Measurements from ENCODE around the gene TGFBR2. TPM values are rescaled to one million over a fixed set of nuclear protein-coding genes. Genes with fewer than 3 reads are reported as not detected.

The TGFBR2 gene
- total RNA-seq, 1 donor from 2014 or later = 15.6 TPM

- Mint-ChIP-seq H3K9me3 (peaks cover 16% of the 10 kb centered on the region), H3K27me3 (ENCODE audit: low read depth) (no peaks in the 10 kb centered on the region), H3K4me3 (no peak overlapping the region), H3K4me1 (peaks cover 3% of the 10 kb centered on the region), H3K27ac (no peak overlapping the region), H3K36me3 (peaks cover 7% of the 10 kb centered on the region)
- TF ChIP-seq, protein P1, sequence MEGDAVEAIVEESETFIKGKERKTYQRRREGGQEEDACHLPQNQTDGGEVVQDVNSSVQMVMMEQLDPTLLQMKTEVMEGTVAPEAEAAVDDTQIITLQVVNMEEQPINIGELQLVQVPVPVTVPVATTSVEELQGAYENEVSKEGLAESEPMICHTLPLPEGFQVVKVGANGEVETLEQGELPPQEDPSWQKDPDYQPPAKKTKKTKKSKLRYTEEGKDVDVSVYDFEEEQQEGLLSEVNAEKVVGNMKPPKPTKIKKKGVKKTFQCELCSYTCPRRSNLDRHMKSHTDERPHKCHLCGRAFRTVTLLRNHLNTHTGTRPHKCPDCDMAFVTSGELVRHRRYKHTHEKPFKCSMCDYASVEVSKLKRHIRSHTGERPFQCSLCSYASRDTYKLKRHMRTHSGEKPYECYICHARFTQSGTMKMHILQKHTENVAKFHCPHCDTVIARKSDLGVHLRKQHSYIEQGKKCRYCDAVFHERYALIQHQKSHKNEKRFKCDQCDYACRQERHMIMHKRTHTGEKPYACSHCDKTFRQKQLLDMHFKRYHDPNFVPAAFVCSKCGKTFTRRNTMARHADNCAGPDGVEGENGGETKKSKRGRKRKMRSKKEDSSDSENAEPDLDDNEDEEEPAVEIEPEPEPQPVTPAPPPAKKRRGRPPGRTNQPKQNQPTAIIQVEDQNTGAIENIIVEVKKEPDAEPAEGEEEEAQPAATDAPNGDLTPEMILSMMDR (IDR thresholded peaks at IDR 0.05; ENCODE audit: unreplicated experiment) = no peak
- no peak for DNase-seq (ENCODE audit: low spot score in 2 of 2, unreplicated experiment in 2 of 2)
Measured at GRCh38 chr3:30710017-30710416, 103.6 kb downstream of the TGFBR2 start.

- TF ChIP-seq, protein P1 (IDR thresholded peaks at IDR 0.05; ENCODE audit: unreplicated experiment) = no peak
- Mint-ChIP-seq H3K36me3 (peaks cover 11% of the 10 kb centered on the region), H3K4me3 (no peak overlapping the region), H3K27ac (no peak overlapping the region), H3K9me3 (peaks cover 21% of the 10 kb centered on the region), H3K4me1 (peaks cover 3% of the 10 kb centered on the region), H3K27me3 (ENCODE audit: low read depth) (no peaks in the 10 kb centered on the region)
- DNase-seq (ENCODE audit: low spot score in 2 of 2, unreplicated experiment in 2 of 2) = no peak
Measured at GRCh38 chr3:30711151-30711550, 104.8 kb downstream of the TGFBR2 start.

- DNase-seq (ENCODE audit: low spot score in 2 of 2, unreplicated experiment in 2 of 2) = no peak
- TF ChIP-seq, protein P1 (IDR thresholded peaks at IDR 0.05; ENCODE audit: unreplicated experiment) = no peak
- H3K27ac Mint-ChIP-seq = no peak overlapping the region
- peaks cover 13% of the 10 kb centered on the region for H3K36me3 Mint-ChIP-seq
- peaks cover 3% of the 10 kb centered on the region for H3K4me1 Mint-ChIP-seq
- H3K4me3 Mint-ChIP-seq = no peak overlapping the region
- no peaks in the 10 kb centered on the region for H3K27me3 Mint-ChIP-seq (ENCODE audit: low read depth)
- peaks cover 20% of the 10 kb centered on the region for H3K9me3 Mint-ChIP-seq
Measured at GRCh38 chr3:30711867-30712266, 105.5 kb downstream of the TGFBR2 start.

DNA sequence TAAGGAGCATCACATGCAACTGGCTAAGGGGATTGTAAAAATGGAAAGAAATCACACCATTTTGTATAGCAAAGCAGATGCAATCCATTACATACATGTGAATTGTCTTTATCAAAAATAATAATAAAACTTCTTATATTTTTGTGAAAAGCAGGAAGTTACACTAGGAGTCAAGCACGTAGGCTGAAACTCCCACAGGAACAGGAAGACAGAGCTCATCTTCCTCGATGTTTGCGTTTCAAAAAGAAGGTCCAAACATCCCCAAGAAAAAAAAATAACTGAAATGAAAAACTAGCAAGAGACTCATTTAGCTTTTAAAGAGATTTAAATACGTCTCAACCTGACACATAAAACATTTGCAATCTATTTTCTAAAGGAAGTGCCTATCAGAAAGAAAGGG lies 106.6 kb downstream of the TGFBR2 start:
- no peak for DNase-seq (ENCODE audit: low spot score in 2 of 2, unreplicated experiment in 2 of 2)
- Mint-ChIP-seq H3K27me3 (ENCODE audit: low read depth) (no peaks in the 10 kb centered on the region), H3K36me3 (peaks cover 10% of the 10 kb centered on the region), H3K9me3 (peaks cover 18% of the 10 kb centered on the region), H3K4me1 (peaks cover 3% of the 10 kb centered on the region), H3K27ac (no peak overlapping the region), H3K4me3 (no peak overlapping the region)
- TF ChIP-seq, protein P1 (IDR thresholded peaks at IDR 0.05; ENCODE audit: unreplicated experiment) = no peak

DNA sequence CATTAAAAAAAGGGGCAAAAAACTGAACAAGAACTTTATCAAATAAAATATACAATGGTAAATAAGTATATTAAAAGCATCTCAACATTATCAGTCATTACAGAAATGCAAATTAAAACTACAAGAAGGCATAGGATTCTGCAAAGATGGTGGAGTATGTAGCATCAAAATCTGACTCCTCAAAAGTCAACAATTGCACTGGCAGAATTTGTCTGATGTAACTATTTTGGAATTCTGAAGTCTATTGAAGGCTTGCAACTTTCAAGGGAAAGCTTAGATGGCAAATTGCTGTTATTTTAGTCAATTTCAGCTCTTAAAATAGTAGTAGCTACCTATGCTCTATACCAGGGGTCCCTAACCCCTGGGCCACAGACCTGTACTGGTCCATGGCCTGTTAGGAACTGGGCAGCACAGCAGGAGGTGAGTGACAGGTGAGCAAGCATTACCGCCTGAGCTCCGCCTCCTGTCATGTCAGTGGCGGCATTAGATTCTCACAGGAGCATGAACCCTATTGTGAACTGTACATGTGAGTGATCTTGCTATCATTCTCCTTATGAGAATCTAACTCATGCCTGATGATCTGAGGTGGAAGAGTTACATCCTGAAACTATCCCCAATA lies 107.6 kb downstream of the TGFBR2 start:
- TF ChIP-seq, protein P1 (IDR thresholded peaks at IDR 0.05; ENCODE audit: unreplicated experiment) = no peak
- no peak overlapping the region for H3K27ac Mint-ChIP-seq
- peaks cover 18% of the 10 kb centered on the region for H3K9me3 Mint-ChIP-seq
- H3K27me3 Mint-ChIP-seq (ENCODE audit: low read depth) = no peaks in the 10 kb centered on the region
- peaks cover 3% of the 10 kb centered on the region for H3K4me1 Mint-ChIP-seq
- peaks cover 10% of the 10 kb centered on the region for H3K36me3 Mint-ChIP-seq
- H3K4me3 Mint-ChIP-seq = no peak overlapping the region
- DNase-seq (ENCODE audit: low spot score in 2 of 2, unreplicated experiment in 2 of 2) = no peak

Measured in mesothelial cell of epicardium (in vitro differentiated cells).